ENCODE results near the gene PTPRT.

PTPRT gene

GRCh38 chr20:42775866-42776265, 413.8 kb downstream of the PTPRT start:
- no peak for DNase-seq

GRCh38 chr20:42775037-42775436, 414.7 kb downstream of the PTPRT start:
- DNase-seq = no peak

- DNase-seq = no peak
Observed at GRCh38 chr20:42763015-42763414, 426.7 kb downstream of the PTPRT start.

- DNase-seq = no peak
Observed at GRCh38 chr20:42756991-42757390, 432.7 kb downstream of the PTPRT start.

- DNase-seq = no peak
Observed at GRCh38 chr20:42754706-42755105, 435.0 kb downstream of the PTPRT start.

- DNase-seq = no peak
Observed at GRCh38 chr20:42752620-42753019, 437.1 kb downstream of the PTPRT start.

- no peak for DNase-seq
Observed at GRCh38 chr20:42749556-42749955, 440.1 kb downstream of the PTPRT start.

- no peak for DNase-seq
Observed at GRCh38 chr20:42747765-42748411, 441.8 kb downstream of the PTPRT start.

- DNase-seq = no peak
Observed at GRCh38 chr20:42744756-42745465, 444.8 kb downstream of the PTPRT start.

GRCh38 chr20:42742926-42743325, 446.8 kb downstream of the PTPRT start:
- no peak for DNase-seq

- no peak for DNase-seq
Observed at GRCh38 chr20:42741906-42742305, 447.8 kb downstream of the PTPRT start.

- DNase-seq = no peak
Observed at GRCh38 chr20:42740226-42740870, 449.4 kb downstream of the PTPRT start.

- no peak for DNase-seq
Observed at GRCh38 chr20:42739683-42740082, 450.0 kb downstream of the PTPRT start.

GRCh38 chr20:42735539-42735938, 454.2 kb downstream of the PTPRT start:
- DNase-seq = no peak

GRCh38 chr20:42734660-42735368, 454.9 kb downstream of the PTPRT start:
- DNase-seq = no peak

- no peak for DNase-seq
Observed at GRCh38 chr20:42721923-42722322, 467.8 kb downstream of the PTPRT start.

GRCh38 chr20:42714298-42715141, 475.2 kb downstream of the PTPRT start:
- no peak for DNase-seq

GRCh38 chr20:42708266-42708665, 481.4 kb downstream of the PTPRT start:
- DNase-seq = no peak

GRCh38 chr20:42706759-42707158, 482.9 kb downstream of the PTPRT start:
- no peak for DNase-seq

- DNase-seq = no peak
Observed at GRCh38 chr20:42705550-42705949, 484.2 kb downstream of the PTPRT start.

GRCh38 chr20:42703744-42704143, 486.0 kb downstream of the PTPRT start:
- no peak for DNase-seq

- no peak for DNase-seq
Observed at GRCh38 chr20:42701948-42702347, 487.8 kb downstream of the PTPRT start.

- no peak for DNase-seq
Observed at GRCh38 chr20:42700372-42700771, 489.3 kb downstream of the PTPRT start.
